K562 (cell line): ENCODE data around the gene SAPCD1. TPM values are rescaled to one million over a fixed set of nuclear protein-coding genes. Genes with fewer than 3 reads are reported as not detected.

Source experiments
- ATAC-seq: fragments of 200-7000 bp; cut with Tn5 transposase; 3 replicates; pipeline ENCODE4 v1.9.1; 2020; ENCODE audit warnings: moderate library complexity
- BruUV-seq: library from RNA; stranded (reverse); fragments of 400-500 nt; replicated peaks from 2 replicates; lab custom pipeline; 2021; lab: Mats Ljungman, UMichigan
- CTCF ChIA-PET: fragments of 300-600 bp; formaldehyde crosslinking; extraction: SDS; loops from one replicate; lab custom pipeline; 2021; ENCODE audit warnings: low intra/inter-chr PET ratio; lab: Yijun Ruan, JAX
- POLR2A ChIA-PET: fragments of 300-600, 350-650 bp; sonication (Branson Sonifier 250); formaldehyde crosslinking; extraction: SDS; loops from one replicate; lab custom pipeline; 2021; ENCODE audit warnings: antibody characterized with exemption, inconsistent platforms; lab: Yijun Ruan, JAX
- DNase-seq, 4 experiments: peaks; one replicate each; pipeline versions ENCODE4 v3.0.0 to v3.0.0-alpha.2; 2011 to 2018; ENCODE audit warnings: low spot score in 3 of 4, mixed read lengths in 3 of 4; ENCODE audit errors: extremely low read depth in 1 of 4
- FAIRE-seq: peaks from 2 replicates; lab custom pipeline; 2011; peaks lifted over from hg19 to GRCh38; lab: Jason Lieb, UNC
- H2AFZ ChIP-seq: 2 replicates; pipeline ENCODE4 v1.6.0; 2011; ENCODE audit warnings: low read depth, low read length, control low read depth, inconsistent platforms
- H3K27ac ChIP-seq: fragments of 200-600 bp; 3 replicates; pipeline ENCODE4 v1.8.0; 2011; ENCODE audit warnings: low read depth, mild to moderate bottlenecking, control low read depth, inconsistent platforms, low read length, moderate library complexity, mixed read lengths; ENCODE audit errors: extremely low read depth
- H3K27me3 ChIP-seq, 2 experiments: fragments of 300-600 bp in 1 of 2; 2 replicates in 1 of 2; 3 replicates in 1 of 2; pipeline versions ENCODE4 v1.6.0 to v1.8.0; 2011; ENCODE audit warnings: inconsistent platforms in 2 of 2, low read length in 2 of 2, mild to moderate bottlenecking in 1 of 2, mixed read lengths in 1 of 2, moderate library complexity in 1 of 2; ENCODE audit not compliant: control insufficient read depth in 2 of 2, insufficient read depth in 2 of 2
- H3K36me3 ChIP-seq: fragments of 300-600 bp; 3 replicates; pipeline ENCODE4 v1.8.0; 2011; ENCODE audit warnings: mild to moderate bottlenecking, low read length, inconsistent platforms; ENCODE audit not compliant: control insufficient read depth, insufficient read depth
- H3K4me1 ChIP-seq, 2 experiments: fragments of 200-600 bp in 1 of 2; replicated peaks in 1 of 2; 2 replicates in 1 of 2; 3 replicates in 1 of 2; pipeline versions ENCODE4 v1.5.1 to v1.8.0; 2011; ENCODE audit warnings: inconsistent platforms in 2 of 2, low read length in 2 of 2, mild to moderate bottlenecking in 1 of 2, mixed read lengths in 1 of 2, moderate library complexity in 1 of 2; ENCODE audit not compliant: control insufficient read depth in 2 of 2, insufficient read depth in 2 of 2
- H3K4me2 ChIP-seq: 2 replicates; pipeline ENCODE4 v1.6.1; 2011; ENCODE audit warnings: low read length, control low read depth, inconsistent platforms, mixed read lengths; ENCODE audit not compliant: insufficient read depth
- H3K4me3 ChIP-seq: fragments of 200-600 bp; sonication (generic), shearing (Covaris generic); 2 replicates; pipeline ENCODE4 v1.5.1; 2016; ENCODE audit warnings: control low read depth, inconsistent platforms
- H3K79me2 ChIP-seq: fragments of 200-600 bp; 3 replicates; pipeline ENCODE4 v1.8.0; 2011; ENCODE audit warnings: low read length, inconsistent platforms; ENCODE audit not compliant: control insufficient read depth, insufficient read depth
- H3K9ac ChIP-seq, 2 experiments: 2 replicates each; pipeline versions ENCODE4 v1.6.0 to v1.6.1; 2011; ENCODE audit warnings: low read depth in 2 of 2, low read length in 2 of 2, control low read depth in 1 of 2, inconsistent platforms in 1 of 2, mild to moderate bottlenecking in 1 of 2, mixed read lengths in 1 of 2; ENCODE audit not compliant: insufficient read depth in 1 of 2
- H3K9me1 ChIP-seq: one replicate; pipeline ENCODE4 v1.6.0; 2011; ENCODE audit warnings: inconsistent platforms, mild to moderate bottlenecking, low read length, moderate library complexity; ENCODE audit not compliant: control insufficient read depth, insufficient read depth
- H3K9me3 ChIP-seq: replicated peaks from 2 replicates; pipeline ENCODE4 v1.5.1; 2011; ENCODE audit warnings: low read depth, low read length, inconsistent platforms; ENCODE audit not compliant: control insufficient read depth, insufficient read depth
- H4K20me1 ChIP-seq: replicated peaks from 2 replicates; pipeline ENCODE4 v1.6.1; 2011; ENCODE audit warnings: low read length, inconsistent platforms, mixed read lengths; ENCODE audit not compliant: control insufficient read depth, insufficient read depth
- ATF4 ChIP-seq: fragments of 450-650 bp; formaldehyde crosslinking; IDR thresholded peaks from 2 replicates; pipeline ENCODE4 v1.4.0; 2022; ENCODE audit warnings: mild to moderate bottlenecking, moderate library complexity
- ATF7 ChIP-seq: fragments of 450-650 bp; IDR thresholded peaks from 2 replicates; pipeline ENCODE4 v1.7.1; 2014; ENCODE audit warnings: mild to moderate bottlenecking, moderate library complexity
- E2F1 ChIP-seq: sonication (generic); formaldehyde crosslinking; IDR thresholded peaks from 2 replicates; pipeline ENCODE4 v1.8.1; 2023; ENCODE audit warnings: mild to moderate bottlenecking, missing genetic modification reagents, moderate library complexity
- ETS1 ChIP-seq: conservative IDR thresholded peaks from 2 replicates; pipeline ENCODE4 v1.6.1; 2011; ENCODE audit warnings: low read depth, mild to moderate bottlenecking, low read length; ENCODE audit not compliant: control insufficient read depth
- ILK ChIP-seq: fragments of 450-650 bp; IDR thresholded peaks from 2 replicates; pipeline ENCODE4 v1.6.1; 2016; ENCODE audit warnings: missing genetic modification characterization, low read depth, mild to moderate bottlenecking, missing compliant biosample characterization, moderate library complexity, borderline replicate concordance
- KAT7 ChIP-seq: sonication (generic); formaldehyde crosslinking; IDR thresholded peaks from 2 replicates; pipeline ENCODE4 v1.8.0; 2022; ENCODE audit warnings: missing genetic modification reagents, mild to moderate bottlenecking, borderline replicate concordance
- KDM5B ChIP-seq: fragments of 200-600 bp; sonication (generic); IDR thresholded peaks from 2 replicates; pipeline ENCODE4 v1.6.1; 2012; ENCODE audit warnings: low read depth, mild to moderate bottlenecking, moderate library complexity, low read length, control low read depth, inconsistent platforms; ENCODE audit not compliant: insufficient replicate concordance
- MCM5 ChIP-seq: fragments of 450-650 bp; IDR thresholded peaks from 2 replicates; pipeline ENCODE4 v1.6.1; 2016; ENCODE audit warnings: low read depth
- MECOM ChIP-seq: fragments of 250-450 bp; sonication (Bioruptor Pico); IDR thresholded peaks from 2 replicates; pipeline ENCODE4 v1.8.0; 2022; ENCODE audit warnings: inconsistent platforms
- NCOA4 ChIP-seq: fragments of 450-650 bp; IDR thresholded peaks from 2 replicates; pipeline ENCODE4 v1.6.1; 2018; ENCODE audit warnings: mild to moderate bottlenecking; ENCODE audit not compliant: partially characterized antibody
- NR3C1 ChIP-seq: sonication (generic); formaldehyde crosslinking; IDR thresholded peaks from 2 replicates; pipeline ENCODE4 v1.8.1; 2022; ENCODE audit warnings: missing genetic modification reagents
- SRSF3 ChIP-seq: fragments of 200-400 bp; formaldehyde crosslinking; IDR thresholded peaks from 2 replicates; pipeline ENCODE4 v1.6.1; 2016; ENCODE audit warnings: mild to moderate bottlenecking, low read length, moderate library complexity; ENCODE audit not compliant: insufficient read depth
- TAF15 ChIP-seq: fragments of 200-400 bp; formaldehyde crosslinking; IDR thresholded peaks from 2 replicates; pipeline ENCODE4 v1.6.1; 2017; ENCODE audit warnings: mild to moderate bottlenecking, low read depth, low read length, moderate library complexity
- ZBTB1 ChIP-seq: sonication (generic); formaldehyde crosslinking; IDR thresholded peaks from 2 replicates; pipeline ENCODE4 v1.8.1; 2023; ENCODE audit warnings: missing genetic modification reagents, low read depth, mild to moderate bottlenecking, borderline replicate concordance
- ZNF212 ChIP-seq: fragments of 450-650 bp; formaldehyde crosslinking; IDR thresholded peaks from 2 replicates; pipeline ENCODE4 v1.4.0; 2020; ENCODE audit warnings: mild to moderate bottlenecking
- ZNF511 ChIP-seq: sonication (generic); formaldehyde crosslinking; IDR thresholded peaks from 2 replicates; pipeline ENCODE4 v1.8.0; 2022; ENCODE audit warnings: mild to moderate bottlenecking, missing genetic modification reagents
- ZNF57 ChIP-seq: fragments of 450-650 bp; formaldehyde crosslinking; IDR thresholded peaks from 2 replicates; pipeline ENCODE4 v1.4.0; 2020; ENCODE audit warnings: mild to moderate bottlenecking, moderate library complexity
- ZNF764 ChIP-seq: fragments of 250-450 bp; sonication (Bioruptor Pico); IDR thresholded peaks from 2 replicates; pipeline ENCODE4 v1.4.0; 2020; ENCODE audit warnings: low read depth, mild to moderate bottlenecking, moderate library complexity
- ZNF780A ChIP-seq: fragments of 250-450 bp; sonication (Bioruptor Pico); IDR thresholded peaks from 2 replicates; pipeline ENCODE4 v1.5.0; 2021; ENCODE audit warnings: mild to moderate bottlenecking
- WGBS: fragments of 100-300 bp; shearing (Covaris generic); methylation state at CpG from one replicate; pipeline ENCODE4 v1.1.6; 2016; ENCODE audit warnings: low coverage, mixed read lengths; ENCODE audit not compliant: insufficient coverage; ENCODE audit errors: missing lambda C conversion rate; 5-methylcytosine and 5-hydroxymethylcytosine counted together
- in situ Hi-C: fragments of 300-500 bp; cut with MboI; formaldehyde crosslinking; loops from 4 replicates; pipeline ENCODE4 v1.15.0; 2018; ENCODE audit warnings: inconsistent platforms, mixed read lengths
- intact Hi-C: fragments of 100-400 bp; cut with micrococcal nuclease; formaldehyde crosslinking; loops from 2 replicates; pipeline ENCODE4 v1.14.2; 2022
- polyA plus RNA-seq, 8 experiments: library from polyadenylated mRNA; depleted of rRNA in 4 of 8; stranded (reverse) in 5 of 8; unstranded in 3 of 8; fragments of >200 nt; fragmentation: Nextera tagmentation in 2 of 8; fragmentation: Illumina TruSeq in 1 of 8; extraction: Ambion mirVana in 2 of 8; extraction: Trizol in 1 of 8; gene quantifications; 2 replicates each; pipeline versions ENCODE4 v1.2.1 to v1.2.3, GENCODE V29; 2011 to 2014; ENCODE audit warnings: inconsistent platforms in 1 of 8, missing spikeins in 1 of 8
- total RNA-seq, 7 experiments: library from RNA; depleted of rRNA in 6 of 7; stranded (reverse); fragments of >200 nt in 6 of 7; fragmentation: Illumina TruSeq in 2 of 7; extraction: Trizol in 2 of 7; gene quantifications; 2 replicates each; pipeline versions ENCODE4 v1.2.1 to v1.2.3, GENCODE V29; 2011 to 2021; ENCODE audit warnings: low replicate concordance in 1 of 7

The SAPCD1 gene
- total and polyA plus RNA-seq, 9 of the 15 experiments (the other 6 are each of a cell fraction or from before 2014, with no cell fraction given) = 2.6 to 30.2 (median 7.4) TPM

GRCh38 chr6:31776485-31776988 is 14.1 kb downstream of the SAPCD1 start:
- no peaks in the 10 kb centered on the region for H3K79me2 ChIP-seq
- H3K27ac ChIP-seq = peak overlapping the region; percentile 87
- peak overlapping the region; percentile 56 for H3K4me2 ChIP-seq
- POLR2A ChIA-PET = interaction anchor here (0.5 to 8.8 kb wide), 11 partner anchors 14 to 183 kb away, joined by 4 to 47 read pairs (median 9); partner anchors contain the start of genes ABHD16A, GPANK1, HSPA1B and NELFE
- intact Hi-C loops (loop anchor here (2.0 to 10.0 kb wide), 2 partner anchors 18 to 232 kb away; partner anchors contain the start of genes ATP6V1G2, DDX39B, NFKBIL1 and VARS1), in situ Hi-C loops (no loop called here)
- no peaks in the 10 kb centered on the region for H4K20me1 ChIP-seq
- CTCF ChIA-PET = no interaction called here
- no peaks in the 10 kb centered on the region for H3K27me3 ChIP-seq
- WGBS = 18% methylated on average over 14 of the region's 14 CpGs
- peak overlapping the region; percentile 36 for H2AFZ ChIP-seq
- H3K9me3 ChIP-seq = no peaks in the 10 kb centered on the region
- H3K9me1 ChIP-seq = peaks cover 6% of the 10 kb centered on the region
- H3K4me1 ChIP-seq = peaks cover 43 to 85% of the 10 kb centered on the region in 2 experiments
- FAIRE-seq (no peak), ATAC-seq (peak; percentile 16), DNase-seq (no peak)
- BruUV-seq = no TSS peak
- peak overlapping the region; percentile 64 to 88 for H3K9ac ChIP-seq
- peak overlapping the region; percentile 10; the same call in 1 of the 2 replicates for H3K4me3 ChIP-seq
- peaks cover 42% of the 10 kb centered on the region; the same call in 2 of the 3 replicates for H3K36me3 ChIP-seq
- TF ChIP-seq MCM5 (no peak), NR3C1 (CRISPR knock-in tag) (no peak), ZNF780A (CRISPR knock-in tag) (no peak), ETS1 (0 out of 2 replicates have a peak, but pooled peaks have one; percentile 15), TAF15 (0 out of 2 replicates have a peak, but pooled peaks have one; percentile 10), ZNF764 (CRISPR knock-in tag) (no peak), ZBTB1 (peak; percentile 69; the same call in 1 of the 2 replicates), ZNF57 (CRISPR knock-in tag) (0 out of 2 replicates have a peak, but pooled peaks have one; percentile 27), KDM5B (peak; percentile 10), ZNF212 (CRISPR knock-in tag) (no peak), ATF7 (no peak), KAT7 (CRISPR knock-in tag) (peak; percentile 22; the same call in 1 of the 2 replicates), ILK (tag) (no peak), ZNF511 (CRISPR knock-in tag) (no peak), E2F1 (no peak), SRSF3 (peak; percentile 24; the same call in 1 of the 2 replicates), NCOA4 (no peak), ATF4 (CRISPR knock-in tag) (no peak), MECOM (CRISPR knock-in tag) (0 out of 2 replicates have a peak, but pooled peaks have one; percentile 31)
